ENCODE data around the gene RGS17.
"Not testable (repeated sequence)": the region's sequence is repeated elsewhere in the genome, so short reads cannot be mapped to it uniquely, and the experiment has no call there.

The RGS17 gene

GRCh38 chr6:153131037-153131981, at the start of gene RGS17:
Gene RGS17 (minus strand): TSS chr6:153131282. CDS start chr6:153044018, 87,264 bp downstream.
- peak in 1 of 3 experiments; percentile 38 for DNase-seq (ENCODE audit: low read depth in 3 of 3)

- DNase-seq (ENCODE audit: low read depth in 3 of 3), result no peak
These were observed 41.7 kb upstream of the RGS17 start for GRCh38 chr6:153172815-153173214.

GRCh38 chr6:153170511-153170910, 39.4 kb upstream of the RGS17 start:
- no peak for DNase-seq (ENCODE audit: low read depth in 3 of 3)

GRCh38 chr6:153167907-153168306, 36.8 kb upstream of the RGS17 start:
- no peak for DNase-seq (ENCODE audit: low read depth in 3 of 3)

GRCh38 chr6:153167061-153167891, 36.2 kb upstream of the RGS17 start:
- DNase-seq (ENCODE audit: low read depth in 3 of 3), result no peak

- DNase-seq (ENCODE audit: low read depth in 3 of 3), result no peak
These were observed 31.6 kb upstream of the RGS17 start for GRCh38 chr6:153162646-153163045.

- no peak for DNase-seq (ENCODE audit: low read depth in 3 of 3)
These were observed 31.1 kb upstream of the RGS17 start for GRCh38 chr6:153162172-153162571.

GRCh38 chr6:153160221-153160620, 29.1 kb upstream of the RGS17 start:
- no peak for DNase-seq (ENCODE audit: low read depth in 3 of 3)

- DNase-seq (ENCODE audit: low read depth in 3 of 3), result no peak
These were observed 19.8 kb upstream of the RGS17 start for GRCh38 chr6:153150752-153151440.

- DNase-seq (ENCODE audit: low read depth in 3 of 3), result no peak
These were observed 19.3 kb upstream of the RGS17 start for GRCh38 chr6:153150371-153150751.

GRCh38 chr6:153149891-153150290, 18.8 kb upstream of the RGS17 start:
- no peak for DNase-seq (ENCODE audit: low read depth in 3 of 3)

GRCh38 chr6:153146413-153146812, 15.3 kb upstream of the RGS17 start:
- DNase-seq (ENCODE audit: low read depth in 3 of 3), result no peak

- no peak for DNase-seq (ENCODE audit: low read depth in 3 of 3)
These were observed 14.5 kb upstream of the RGS17 start for GRCh38 chr6:153145591-153145990.

- no peak for DNase-seq (ENCODE audit: low read depth in 3 of 3)
These were observed 12.1 kb upstream of the RGS17 start for GRCh38 chr6:153143200-153143599.

GRCh38 chr6:153140299-153140698, 9.2 kb upstream of the RGS17 start:
- no peak for DNase-seq (ENCODE audit: low read depth in 3 of 3)

GRCh38 chr6:153138930-153139329, 7.8 kb upstream of the RGS17 start:
- no peak for DNase-seq (ENCODE audit: low read depth in 3 of 3)

GRCh38 chr6:153135681-153136080, 4.6 kb upstream of the RGS17 start:
- DNase-seq (ENCODE audit: low read depth in 3 of 3), result no peak

- not testable (repeated sequence) for DNase-seq (ENCODE audit: low read depth in 3 of 3)
These were observed 2.6 kb upstream of the RGS17 start for GRCh38 chr6:153133667-153134066.

- no peak for DNase-seq (ENCODE audit: low read depth in 3 of 3)
These were observed 506 bp downstream of the RGS17 start for GRCh38 chr6:153130515-153131036.

GRCh38 chr6:153129873-153130514, 1.1 kb downstream of the RGS17 start:
- DNase-seq (ENCODE audit: low read depth in 3 of 3), result no peak

- DNase-seq (ENCODE audit: low read depth in 3 of 3), result no peak
These were observed 4.9 kb downstream of the RGS17 start for GRCh38 chr6:153126218-153126617.

Measured in stimulated activated CD4-positive, alpha-beta T cell treated with anti-CD3 and anti-CD28 coated beads, TNF-alpha, amount 100 ng/mL, for 24 hours (primary cell).